Ecto neural progenitor cell (in vitro differentiated cells): ENCODE data around the gene SNX20.

Experiments used
- DNase-seq: peaks from one replicate; pipeline ENCODE4 v3.0.0-alpha.2; 2018; ENCODE audit warnings: low spot score

SNX20 gene, protein sequence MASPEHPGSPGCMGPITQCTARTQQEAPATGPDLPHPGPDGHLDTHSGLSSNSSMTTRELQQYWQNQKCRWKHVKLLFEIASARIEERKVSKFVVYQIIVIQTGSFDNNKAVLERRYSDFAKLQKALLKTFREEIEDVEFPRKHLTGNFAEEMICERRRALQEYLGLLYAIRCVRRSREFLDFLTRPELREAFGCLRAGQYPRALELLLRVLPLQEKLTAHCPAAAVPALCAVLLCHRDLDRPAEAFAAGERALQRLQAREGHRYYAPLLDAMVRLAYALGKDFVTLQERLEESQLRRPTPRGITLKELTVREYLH

DNA sequence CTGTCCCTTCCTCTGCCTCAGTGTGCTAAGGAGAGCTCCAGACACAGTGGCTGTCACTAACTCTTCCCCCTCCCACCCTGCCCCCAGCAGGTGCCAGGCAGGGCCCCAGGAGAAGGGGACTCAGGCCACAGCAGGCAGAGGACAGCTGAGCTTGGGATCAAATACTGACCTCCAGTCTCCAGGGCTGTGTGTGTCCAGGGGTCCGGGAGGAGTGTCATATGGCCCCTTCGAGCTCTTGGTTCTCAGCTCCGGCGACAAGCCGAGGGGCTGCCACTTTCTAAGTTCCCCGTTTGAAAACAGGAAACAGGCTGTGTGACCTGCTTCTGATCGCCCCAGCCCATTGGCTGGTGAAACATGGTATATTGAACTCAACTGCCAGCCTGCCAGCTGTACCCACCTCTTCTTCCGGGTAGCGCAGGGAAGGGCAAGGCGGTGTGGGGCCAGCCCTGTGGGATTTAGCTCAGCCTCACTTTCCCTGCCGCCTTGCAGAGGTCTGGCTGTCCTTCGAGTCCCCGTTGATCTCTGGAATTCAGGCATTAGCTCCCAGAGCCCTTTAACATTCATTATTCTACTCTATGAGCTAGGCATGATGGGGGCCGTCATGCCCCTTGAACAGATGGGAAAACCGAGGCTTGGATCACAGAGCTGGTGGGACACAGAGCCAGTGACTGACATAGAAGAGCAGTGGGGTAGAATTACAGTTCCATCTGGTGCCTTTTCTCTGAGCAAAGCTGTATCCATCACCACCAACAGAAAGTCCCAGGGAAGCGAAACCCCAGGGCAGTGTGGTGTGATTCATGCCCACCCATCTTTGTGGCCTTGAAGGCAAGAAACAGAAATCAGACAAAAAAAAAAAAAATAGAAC lies at the start of gene SNX20:
Gene SNX20 (minus strand): TSS at position 292 of the 865 bp plus-strand sequence. CDS start 3,786 bp downstream, outside the sequence.
- no peak for DNase-seq

DNA sequence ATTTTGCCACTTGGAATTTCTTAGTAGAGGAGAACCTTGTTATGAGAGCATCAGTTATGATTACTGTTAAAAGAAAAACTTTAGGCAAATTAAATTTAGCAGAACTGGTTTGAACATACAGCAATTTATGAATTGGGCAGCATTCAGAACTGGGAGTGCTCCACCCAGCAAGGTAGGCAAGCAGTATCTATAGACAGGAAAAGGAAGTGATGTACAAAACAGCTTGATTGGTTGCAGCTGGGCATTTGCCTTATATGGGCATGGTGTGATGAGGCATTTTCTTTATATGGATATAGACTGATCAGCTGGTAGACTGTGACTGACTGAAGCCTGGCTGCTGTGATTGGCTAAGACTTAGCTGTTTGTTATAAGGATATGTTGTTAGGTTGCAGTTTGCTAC lies 43.2 kb upstream of the SNX20 start:
- no peak for DNase-seq

DNA sequence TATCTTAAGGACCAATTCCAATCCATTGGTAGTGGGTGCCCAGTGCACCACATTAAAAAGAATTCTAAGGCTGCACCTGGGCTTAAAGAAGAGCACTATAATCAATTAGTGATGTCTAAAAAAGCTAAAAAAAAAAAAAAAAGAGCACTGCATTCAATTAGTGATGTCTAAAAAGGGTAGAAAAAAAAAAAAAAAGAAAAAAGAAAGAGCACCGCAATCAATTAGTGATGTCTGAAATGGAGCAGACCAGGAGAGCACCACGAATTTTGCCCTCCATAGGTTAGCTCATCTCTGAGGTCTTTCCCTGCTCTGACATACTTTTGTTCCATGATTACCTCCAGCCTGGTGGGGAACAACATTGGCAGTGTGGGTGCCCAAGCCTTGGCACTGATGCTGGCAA lies 41.8 kb upstream of the SNX20 start:
- no peak for DNase-seq

DNA sequence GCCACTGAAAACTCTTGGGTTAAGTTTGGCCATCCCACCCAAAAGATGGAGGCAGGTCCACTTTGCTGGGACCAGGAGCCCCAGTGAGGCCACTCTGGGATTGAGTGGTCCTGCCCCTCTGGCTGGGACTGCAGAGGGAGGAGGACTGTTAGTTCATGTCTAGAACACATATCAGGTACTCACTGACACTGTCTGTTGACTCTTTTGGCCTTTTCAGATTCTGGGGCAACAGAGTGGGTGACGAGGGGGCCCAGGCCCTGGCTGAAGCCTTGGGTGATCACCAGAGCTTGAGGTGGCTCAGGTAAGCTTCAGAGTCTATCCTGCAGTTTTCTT lies 41.3 kb upstream of the SNX20 start:
- no peak for DNase-seq

GRCh38 chr16:50721549-50722404 lies 40.7 kb upstream of the SNX20 start:
- no peak for DNase-seq

GRCh38 chr16:50719401-50720337 lies 38.6 kb upstream of the SNX20 start:
- no peak for DNase-seq

GRCh38 chr16:50718761-50719400 lies 37.8 kb upstream of the SNX20 start:
- no peak for DNase-seq

DNA sequence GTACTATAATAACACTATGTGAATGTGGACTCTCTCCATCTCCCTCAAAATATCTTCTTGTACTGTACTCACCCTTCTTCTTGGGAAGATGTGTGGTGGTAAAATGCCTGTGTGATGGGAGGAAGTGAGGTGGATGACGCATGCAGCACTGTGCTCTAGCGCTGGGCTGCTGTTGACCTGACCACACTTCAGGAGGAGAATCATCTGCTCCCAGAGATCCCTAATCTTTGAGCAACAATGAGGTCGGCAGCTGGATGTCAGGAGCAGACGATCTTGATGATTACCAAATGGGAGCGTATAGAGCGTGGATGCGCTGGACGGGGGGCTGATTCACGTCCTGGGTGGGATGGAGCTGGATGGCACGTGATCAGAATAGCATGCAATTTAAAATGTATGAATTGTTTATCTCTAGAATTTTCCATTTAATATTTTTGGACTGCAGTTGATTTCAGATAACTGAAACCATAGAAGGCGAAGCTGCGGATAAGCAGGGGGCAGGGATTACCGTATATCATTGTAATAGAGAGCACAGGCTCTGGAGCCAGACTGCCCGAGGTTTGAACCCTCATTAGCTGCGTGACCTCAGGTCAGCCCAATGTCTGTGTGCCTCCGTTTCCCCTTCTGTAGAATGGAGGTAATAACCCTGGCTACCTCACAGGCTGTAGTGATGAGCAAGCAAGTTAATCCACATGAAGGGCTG lies 37.1 kb upstream of the SNX20 start:
- DNase-seq = no peak

- no peak for DNase-seq
Measured at GRCh38 chr16:50717494-50717893, 36.4 kb upstream of the SNX20 start.

DNA sequence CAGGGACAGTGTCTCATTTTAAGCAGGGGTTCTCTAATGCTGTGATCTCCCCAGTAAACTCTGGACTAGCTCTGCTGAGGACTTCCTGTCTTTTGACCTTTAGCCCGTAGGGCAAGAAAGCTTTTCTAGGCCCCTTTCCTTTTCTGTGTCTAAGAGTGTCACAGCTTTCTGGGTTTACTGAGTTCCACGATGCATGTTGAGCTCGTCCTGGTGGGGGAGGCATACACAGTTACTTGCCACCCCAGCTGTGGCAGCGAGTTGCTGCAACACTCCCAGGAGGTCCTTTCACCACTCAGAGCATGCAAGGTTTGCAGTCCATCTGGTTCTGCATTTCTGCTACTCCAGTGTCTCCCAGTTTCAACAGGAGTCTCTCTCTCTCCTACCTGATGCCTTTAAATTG lies 36.0 kb upstream of the SNX20 start:
- no peak for DNase-seq

- no peak for DNase-seq
Measured at GRCh38 chr16:50712956-50713355, 31.8 kb upstream of the SNX20 start.

GRCh38 chr16:50712560-50712898 lies 31.4 kb upstream of the SNX20 start:
- DNase-seq = no peak

GRCh38 chr16:50711862-50712559 lies 30.9 kb upstream of the SNX20 start:
- no peak for DNase-seq

GRCh38 chr16:50711040-50711439 lies 29.9 kb upstream of the SNX20 start:
- DNase-seq = no peak

- DNase-seq = no peak
Measured at GRCh38 chr16:50709980-50710379, 28.9 kb upstream of the SNX20 start.

DNA sequence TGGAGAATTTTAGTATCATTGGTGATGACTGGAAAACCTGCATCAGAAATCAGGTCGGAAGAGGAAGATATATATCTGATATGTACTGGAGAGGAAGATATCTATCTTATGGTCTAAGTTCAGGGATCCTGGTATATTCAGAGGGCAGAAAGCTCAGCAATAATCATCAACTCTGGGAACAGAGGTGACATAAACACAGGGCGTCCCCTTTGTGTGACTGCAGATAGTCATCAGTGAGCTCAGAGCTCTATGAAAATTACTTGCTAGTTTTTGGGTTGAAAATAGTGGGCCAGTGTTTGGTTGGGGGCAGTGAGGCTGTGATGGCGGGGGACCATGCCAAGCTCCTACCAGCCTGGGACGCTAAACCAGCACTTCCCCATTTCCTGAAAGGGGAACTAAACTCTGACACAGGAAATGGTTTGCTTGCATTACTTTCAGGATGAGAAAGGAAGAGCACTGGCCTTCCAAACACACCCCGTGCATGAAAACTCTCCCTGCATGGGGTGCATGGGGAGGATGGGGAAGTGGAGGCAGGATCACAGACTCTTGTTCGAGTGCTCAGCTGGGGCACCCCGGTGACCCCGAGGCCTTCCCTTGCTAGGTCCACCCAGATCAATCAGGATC lies 28.1 kb upstream of the SNX20 start:
- no peak for DNase-seq

GRCh38 chr16:50708373-50709060 lies 27.4 kb upstream of the SNX20 start:
- no peak for DNase-seq

DNA sequence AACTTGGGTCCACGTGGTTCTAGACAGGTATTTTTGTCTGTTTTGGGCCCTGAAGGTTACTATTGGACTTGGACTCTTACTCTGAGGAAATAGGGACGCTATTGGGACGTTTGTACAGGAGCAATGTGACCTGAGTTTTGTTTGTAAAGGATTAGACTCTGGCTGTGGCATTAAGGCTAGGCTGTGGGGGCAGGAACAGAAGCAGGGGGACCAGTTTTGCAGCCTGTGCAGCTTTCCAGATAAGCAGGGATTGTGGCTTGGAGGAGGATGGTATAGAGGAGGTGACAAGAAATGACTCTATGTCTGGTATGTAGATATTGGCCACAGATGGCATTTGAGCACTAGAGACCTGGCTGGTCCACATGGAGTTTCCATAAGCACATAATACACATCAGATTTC lies 25.1 kb upstream of the SNX20 start:
- DNase-seq = no peak
